ENCODE measurements around the gene PALLD. TPM values are rescaled to one million over a fixed set of nuclear protein-coding genes. Genes with fewer than 3 reads are reported as not detected.

The PALLD gene
- polyA plus RNA-seq, 1 donor from 2014 or later = 20.5 TPM

GRCh38 chr4:168930413-168931196, 433.8 kb downstream of the PALLD start:
- Histone ChIP-seq H3K9me3 (ENCODE audit: low read length) (no peaks in the 10 kb centered on the region), H3K27me3 (ENCODE audit: insufficient read depth, low read depth, low read length) (no peaks in the 10 kb centered on the region), H3K4me3 (ENCODE audit: low read length) (no peak overlapping the region), H3K4me2 (ENCODE audit: low read length) (no peak overlapping the region), H3K9me2 (ENCODE audit: insufficient read depth, low read length) (no peaks in the 10 kb centered on the region), H2AFZ (ENCODE audit: low read depth, low read length) (no peak overlapping the region), H3K9ac (ENCODE audit: low read length) (no peak overlapping the region), H3K79me2 (replicated peaks; ENCODE audit: insufficient read depth, low read length) (no peaks in the 10 kb centered on the region), H3F3A (ENCODE audit: insufficient read depth, low read length, poor library complexity, severe bottlenecking) (no peaks in the 10 kb centered on the region), H3K36me3 (ENCODE audit: insufficient read depth, low read length) (peaks cover 10% of the 10 kb centered on the region), H3K27ac (ENCODE audit: low read length) (no peak overlapping the region), H4K20me1 (ENCODE audit: insufficient read depth) (no peaks in the 10 kb centered on the region)
- TF ChIP-seq, protein P1, sequence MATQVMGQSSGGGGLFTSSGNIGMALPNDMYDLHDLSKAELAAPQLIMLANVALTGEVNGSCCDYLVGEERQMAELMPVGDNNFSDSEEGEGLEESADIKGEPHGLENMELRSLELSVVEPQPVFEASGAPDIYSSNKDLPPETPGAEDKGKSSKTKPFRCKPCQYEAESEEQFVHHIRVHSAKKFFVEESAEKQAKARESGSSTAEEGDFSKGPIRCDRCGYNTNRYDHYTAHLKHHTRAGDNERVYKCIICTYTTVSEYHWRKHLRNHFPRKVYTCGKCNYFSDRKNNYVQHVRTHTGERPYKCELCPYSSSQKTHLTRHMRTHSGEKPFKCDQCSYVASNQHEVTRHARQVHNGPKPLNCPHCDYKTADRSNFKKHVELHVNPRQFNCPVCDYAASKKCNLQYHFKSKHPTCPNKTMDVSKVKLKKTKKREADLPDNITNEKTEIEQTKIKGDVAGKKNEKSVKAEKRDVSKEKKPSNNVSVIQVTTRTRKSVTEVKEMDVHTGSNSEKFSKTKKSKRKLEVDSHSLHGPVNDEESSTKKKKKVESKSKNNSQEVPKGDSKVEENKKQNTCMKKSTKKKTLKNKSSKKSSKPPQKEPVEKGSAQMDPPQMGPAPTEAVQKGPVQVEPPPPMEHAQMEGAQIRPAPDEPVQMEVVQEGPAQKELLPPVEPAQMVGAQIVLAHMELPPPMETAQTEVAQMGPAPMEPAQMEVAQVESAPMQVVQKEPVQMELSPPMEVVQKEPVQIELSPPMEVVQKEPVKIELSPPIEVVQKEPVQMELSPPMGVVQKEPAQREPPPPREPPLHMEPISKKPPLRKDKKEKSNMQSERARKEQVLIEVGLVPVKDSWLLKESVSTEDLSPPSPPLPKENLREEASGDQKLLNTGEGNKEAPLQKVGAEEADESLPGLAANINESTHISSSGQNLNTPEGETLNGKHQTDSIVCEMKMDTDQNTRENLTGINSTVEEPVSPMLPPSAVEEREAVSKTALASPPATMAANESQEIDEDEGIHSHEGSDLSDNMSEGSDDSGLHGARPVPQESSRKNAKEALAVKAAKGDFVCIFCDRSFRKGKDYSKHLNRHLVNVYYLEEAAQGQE (IDR thresholded peaks at IDR 0.05; ENCODE audit: borderline replicate concordance) = no peak
- TF ChIP-seq POLR2AphosphoS5 (IDR thresholded peaks at IDR 0.05) = no peak
- no peak for TF ChIP-seq SMC3 (conservative IDR thresholded peaks at IDR 0.05; ENCODE audit: poor library complexity)
- no peak for TF ChIP-seq TAF1 (IDR thresholded peaks at IDR 0.05; ENCODE audit: low read depth)
- TF ChIP-seq RAD21 (conservative IDR thresholded peaks at IDR 0.05) = no peak
- TF ChIP-seq EZH2 (IDR thresholded peaks at IDR 0.05; ENCODE audit: borderline replicate concordance, insufficient read depth, low read length, poor library complexity, severe bottlenecking) = no peak
- TF ChIP-seq MXI1 (conservative IDR thresholded peaks at IDR 0.05; ENCODE audit: poor library complexity, severe bottlenecking) = no peak

GRCh38 chr4:168931215-168931650, 434.4 kb downstream of the PALLD start:
- Histone ChIP-seq H3K9me2 (ENCODE audit: insufficient read depth, low read length) (no peaks in the 10 kb centered on the region), H4K20me1 (ENCODE audit: insufficient read depth) (no peaks in the 10 kb centered on the region), H3K27ac (ENCODE audit: low read length) (no peak overlapping the region), H3F3A (ENCODE audit: insufficient read depth, low read length, poor library complexity, severe bottlenecking) (no peaks in the 10 kb centered on the region), H3K4me3 (ENCODE audit: low read length) (no peak overlapping the region), H2AFZ (ENCODE audit: low read depth, low read length) (no peak overlapping the region), H3K4me2 (ENCODE audit: low read length) (no peak overlapping the region), H3K79me2 (replicated peaks; ENCODE audit: insufficient read depth, low read length) (no peaks in the 10 kb centered on the region), H3K9ac (ENCODE audit: low read length) (no peak overlapping the region), H3K36me3 (ENCODE audit: insufficient read depth, low read length) (peaks cover 10% of the 10 kb centered on the region), H3K27me3 (ENCODE audit: insufficient read depth, low read depth, low read length) (no peaks in the 10 kb centered on the region), H3K9me3 (ENCODE audit: low read length) (no peaks in the 10 kb centered on the region)
- TF ChIP-seq, protein P1 (IDR thresholded peaks at IDR 0.05; ENCODE audit: borderline replicate concordance) = no peak
- TF ChIP-seq EZH2 (IDR thresholded peaks at IDR 0.05; ENCODE audit: borderline replicate concordance, insufficient read depth, low read length, poor library complexity, severe bottlenecking) (no peak), POLR2AphosphoS5 (IDR thresholded peaks at IDR 0.05) (no peak), TAF1 (IDR thresholded peaks at IDR 0.05; ENCODE audit: low read depth) (no peak), CTCF (IDR thresholded peaks at IDR 0.05; ENCODE audit: poor library complexity, severe bottlenecking) (no peak), SMC3 (conservative IDR thresholded peaks at IDR 0.05; ENCODE audit: poor library complexity) (no peak), RAD21 (conservative IDR thresholded peaks at IDR 0.05) (no peak), EP300 (conservative IDR thresholded peaks at IDR 0.05; ENCODE audit: poor library complexity, severe bottlenecking) (no peak), MXI1 (conservative IDR thresholded peaks at IDR 0.05; ENCODE audit: poor library complexity, severe bottlenecking) (no peak)
